Endothelial cell of umbilical vein (primary cell): ENCODE measurements around the gene ATXN7L1.

Experiments
- EZH2 ChIP-seq: IDR thresholded peaks from 2 replicates; pipeline ENCODE4 v1.6.1; 2012; ENCODE audit warnings: borderline replicate concordance, low read depth, mild to moderate bottlenecking, moderate library complexity, low read length, inconsistent platforms; ENCODE audit not compliant: severe bottlenecking
- MAX ChIP-seq: IDR thresholded peaks from 2 replicates; pipeline ENCODE4 v1.6.1; 2011; ENCODE audit not compliant: insufficient read depth, insufficient read length
- POLR2A ChIP-seq: IDR thresholded peaks from 2 replicates; pipeline ENCODE4 v1.6.1; 2012; ENCODE audit warnings: low read depth, mild to moderate bottlenecking, control low read depth, low read length
- TF ChIP-seq, protein P1 (sequence below), 2 donors: IDR thresholded peaks; 1 replicate in 1 of 2; 2 replicates in 1 of 2; pipeline ENCODE4 v1.5.1; 2011; ENCODE audit warnings: low read length in 2 of 2, mild to moderate bottlenecking in 2 of 2, moderate library complexity in 2 of 2, control low read depth in 1 of 2, inconsistent platforms in 1 of 2, low read depth in 1 of 2; ENCODE audit not compliant: insufficient read depth in 1 of 2; ENCODE audit errors: extremely low read depth in 1 of 2

GRCh38 chr7:105742787-105743186 lies 133.6 kb downstream of the ATXN7L1 start:
- TF ChIP-seq POLR2A = no peak
- TF ChIP-seq, protein P1, sequence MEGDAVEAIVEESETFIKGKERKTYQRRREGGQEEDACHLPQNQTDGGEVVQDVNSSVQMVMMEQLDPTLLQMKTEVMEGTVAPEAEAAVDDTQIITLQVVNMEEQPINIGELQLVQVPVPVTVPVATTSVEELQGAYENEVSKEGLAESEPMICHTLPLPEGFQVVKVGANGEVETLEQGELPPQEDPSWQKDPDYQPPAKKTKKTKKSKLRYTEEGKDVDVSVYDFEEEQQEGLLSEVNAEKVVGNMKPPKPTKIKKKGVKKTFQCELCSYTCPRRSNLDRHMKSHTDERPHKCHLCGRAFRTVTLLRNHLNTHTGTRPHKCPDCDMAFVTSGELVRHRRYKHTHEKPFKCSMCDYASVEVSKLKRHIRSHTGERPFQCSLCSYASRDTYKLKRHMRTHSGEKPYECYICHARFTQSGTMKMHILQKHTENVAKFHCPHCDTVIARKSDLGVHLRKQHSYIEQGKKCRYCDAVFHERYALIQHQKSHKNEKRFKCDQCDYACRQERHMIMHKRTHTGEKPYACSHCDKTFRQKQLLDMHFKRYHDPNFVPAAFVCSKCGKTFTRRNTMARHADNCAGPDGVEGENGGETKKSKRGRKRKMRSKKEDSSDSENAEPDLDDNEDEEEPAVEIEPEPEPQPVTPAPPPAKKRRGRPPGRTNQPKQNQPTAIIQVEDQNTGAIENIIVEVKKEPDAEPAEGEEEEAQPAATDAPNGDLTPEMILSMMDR (IDR thresholded peaks at IDR 0.05; ENCODE audit: extremely low read depth in 1 of 2, insufficient read depth in 1 of 2, low read depth in 1 of 2, low read length in 2 of 2) = no peak
- TF ChIP-seq EZH2 = no peak
- TF ChIP-seq MAX = no peak
